Thyroid gland (tissue), 4 donors: Measurements from ENCODE around the gene MDM2.

Experiments used
- POLR2A ChIP-seq, 2 donors: fragments of 450-650 bp; IDR thresholded peaks; one replicate each; pipeline ENCODE4 v1.6.1; 2017; ENCODE audit warnings: antibody characterized with exemption in 2 of 2, mild to moderate bottlenecking in 2 of 2, moderate library complexity in 1 of 2
- TF ChIP-seq, protein P1 (sequence below), 6 experiments: fragments of 200-600 bp in 3 of 6; fragments of 450-650 bp in 3 of 6; sonication (generic) in 3 of 6; IDR thresholded peaks; one replicate each; pipeline ENCODE4 v1.5.1; 2016 to 2019; ENCODE audit warnings: antibody characterized with exemption in 6 of 6, mild to moderate bottlenecking in 2 of 6, inconsistent platforms in 1 of 6, moderate library complexity in 1 of 6

DNA sequence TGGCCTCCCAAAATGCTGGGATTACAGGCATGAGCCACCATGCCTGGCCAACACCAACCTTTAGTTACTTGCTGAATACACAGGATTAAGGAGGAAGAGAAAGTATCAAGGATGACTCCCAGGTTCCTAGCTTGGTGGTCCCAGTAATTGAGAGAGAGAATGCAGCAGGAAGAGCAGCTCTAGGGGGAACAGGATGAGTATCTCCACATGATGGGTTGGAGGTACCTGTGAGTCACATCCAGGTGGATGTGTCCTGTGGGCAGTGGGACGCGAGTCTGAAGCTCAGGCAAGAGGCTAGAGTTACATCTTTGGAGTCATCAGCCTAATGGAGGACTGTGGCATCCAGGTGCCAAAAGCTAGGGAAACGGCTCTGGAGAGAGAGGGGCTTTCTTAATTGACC lies 47.1 kb downstream of the MDM2 start:
- TF ChIP-seq, protein P1, sequence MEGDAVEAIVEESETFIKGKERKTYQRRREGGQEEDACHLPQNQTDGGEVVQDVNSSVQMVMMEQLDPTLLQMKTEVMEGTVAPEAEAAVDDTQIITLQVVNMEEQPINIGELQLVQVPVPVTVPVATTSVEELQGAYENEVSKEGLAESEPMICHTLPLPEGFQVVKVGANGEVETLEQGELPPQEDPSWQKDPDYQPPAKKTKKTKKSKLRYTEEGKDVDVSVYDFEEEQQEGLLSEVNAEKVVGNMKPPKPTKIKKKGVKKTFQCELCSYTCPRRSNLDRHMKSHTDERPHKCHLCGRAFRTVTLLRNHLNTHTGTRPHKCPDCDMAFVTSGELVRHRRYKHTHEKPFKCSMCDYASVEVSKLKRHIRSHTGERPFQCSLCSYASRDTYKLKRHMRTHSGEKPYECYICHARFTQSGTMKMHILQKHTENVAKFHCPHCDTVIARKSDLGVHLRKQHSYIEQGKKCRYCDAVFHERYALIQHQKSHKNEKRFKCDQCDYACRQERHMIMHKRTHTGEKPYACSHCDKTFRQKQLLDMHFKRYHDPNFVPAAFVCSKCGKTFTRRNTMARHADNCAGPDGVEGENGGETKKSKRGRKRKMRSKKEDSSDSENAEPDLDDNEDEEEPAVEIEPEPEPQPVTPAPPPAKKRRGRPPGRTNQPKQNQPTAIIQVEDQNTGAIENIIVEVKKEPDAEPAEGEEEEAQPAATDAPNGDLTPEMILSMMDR (IDR thresholded peaks at IDR 0.05): no peak
- TF ChIP-seq POLR2A (IDR thresholded peaks at IDR 0.05): no peak
